HL-60/S4 (cell line): Measurements from ENCODE around the gene ZC3H7A.

Source experiments
- in situ Hi-C: fragments of 300-500 bp; cut with MboI; formaldehyde crosslinking; loops from 2 replicates; pipeline ENCODE4 v1.14.3; 2022; ENCODE audit warnings: low sequenced_read_pairs

The ZC3H7A gene

DNA sequence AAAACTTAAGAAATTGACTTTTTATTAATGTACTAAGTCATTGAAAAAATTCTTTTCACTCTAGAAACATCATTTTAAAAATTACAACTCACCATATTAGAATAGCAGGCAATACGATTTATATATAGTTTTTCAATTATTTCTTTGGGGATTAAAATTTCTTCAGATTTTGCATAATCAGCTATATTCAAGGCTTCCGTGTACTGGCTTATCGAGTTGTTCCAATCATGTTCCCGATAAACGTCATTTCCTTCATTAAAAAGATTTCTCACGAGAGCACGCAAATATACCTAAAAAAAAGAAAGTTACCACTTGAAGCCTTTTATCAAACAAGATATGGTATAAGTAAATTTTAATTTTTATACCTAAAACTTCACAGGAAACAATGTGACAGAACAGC, 18.0 kb downstream of the ZC3H7A start:
- in situ Hi-C loops = no loop called here

DNA sequence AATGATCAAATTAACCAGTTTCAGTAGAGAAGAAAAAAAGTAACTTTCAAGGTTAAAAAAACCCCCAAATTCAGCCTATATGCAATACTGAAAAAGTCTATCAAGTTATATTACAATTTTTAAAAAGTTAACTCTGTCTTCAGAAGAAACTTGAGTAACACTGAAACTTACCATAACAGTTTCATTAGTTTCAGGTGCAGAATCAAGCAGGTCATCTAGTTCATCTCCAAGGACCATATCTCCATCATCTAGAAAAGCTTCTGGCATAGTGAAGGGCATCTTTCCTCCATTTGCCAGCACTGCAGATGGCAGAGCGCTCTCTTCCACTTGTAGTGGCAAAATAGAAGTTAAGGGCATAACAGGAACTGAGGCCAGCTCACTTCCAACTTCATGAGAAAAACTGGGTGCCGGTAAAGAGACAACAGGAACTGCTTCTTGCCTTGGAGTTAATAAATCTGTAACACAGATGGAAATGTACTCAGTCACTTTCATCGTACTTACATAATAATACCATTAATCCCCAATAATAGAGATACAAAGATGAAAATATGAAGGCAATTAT, 22.9 kb downstream of the ZC3H7A start:
- in situ Hi-C loops = no loop called here

DNA sequence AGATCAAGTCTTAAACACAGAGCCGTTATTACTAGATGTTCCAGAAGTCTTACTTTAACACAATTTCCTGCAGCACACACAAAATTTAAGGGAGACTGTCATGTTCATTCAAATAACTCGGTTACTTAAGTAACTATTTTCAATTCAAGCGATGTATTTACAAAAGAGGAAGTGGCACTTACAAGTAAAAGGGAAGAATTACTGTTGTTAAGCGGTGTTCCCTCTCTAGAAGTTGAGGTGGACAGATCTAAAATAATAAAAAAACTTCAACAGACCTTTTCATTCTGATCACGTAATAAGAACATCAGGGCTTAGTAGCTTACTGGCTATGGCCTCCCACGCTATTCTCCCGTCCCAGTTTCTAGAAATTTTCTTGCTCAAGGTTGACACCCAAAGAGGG, 28.2 kb downstream of the ZC3H7A start:
- in situ Hi-C loops = no loop called here

DNA sequence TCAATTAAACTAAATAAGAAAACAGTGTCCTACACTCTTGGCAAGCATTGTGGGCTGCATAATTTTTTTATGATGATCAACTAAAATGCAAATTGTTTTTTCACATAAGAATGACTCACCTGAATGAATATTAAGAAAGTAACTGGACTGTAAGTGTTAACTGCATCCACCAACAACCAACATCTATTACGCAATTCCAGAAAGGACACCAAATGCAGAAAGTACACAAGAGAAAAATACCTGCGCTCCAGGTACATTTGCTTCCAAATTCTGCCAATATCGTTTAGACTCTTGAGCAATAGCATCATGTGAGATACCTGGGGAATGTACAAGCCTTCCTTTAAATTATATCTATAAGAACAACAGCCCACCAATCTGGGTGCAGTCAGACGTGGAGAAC, 34.6 kb downstream of the ZC3H7A start:
- in situ Hi-C loops = no loop called here

DNA sequence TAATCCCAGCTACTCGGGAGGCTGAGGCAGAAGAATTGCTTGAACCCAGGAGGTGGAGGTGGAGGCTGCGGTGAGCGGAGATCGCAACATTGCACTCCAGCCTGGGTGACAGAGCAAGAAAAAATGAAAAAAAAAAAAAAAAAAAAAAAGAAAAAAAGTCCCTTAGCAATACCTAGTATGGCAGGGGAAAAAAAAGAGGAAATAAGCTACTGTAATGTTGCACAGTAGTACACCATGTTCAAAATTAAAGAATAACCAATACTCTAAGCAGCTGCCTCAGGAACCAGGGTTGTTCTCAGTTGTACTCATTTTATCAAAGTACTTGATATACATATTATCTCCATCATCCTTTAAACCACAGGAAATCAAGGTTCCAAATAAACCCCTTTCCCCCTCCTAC, 37.1 kb downstream of the ZC3H7A start:
- in situ Hi-C loops = no loop called here

DNA sequence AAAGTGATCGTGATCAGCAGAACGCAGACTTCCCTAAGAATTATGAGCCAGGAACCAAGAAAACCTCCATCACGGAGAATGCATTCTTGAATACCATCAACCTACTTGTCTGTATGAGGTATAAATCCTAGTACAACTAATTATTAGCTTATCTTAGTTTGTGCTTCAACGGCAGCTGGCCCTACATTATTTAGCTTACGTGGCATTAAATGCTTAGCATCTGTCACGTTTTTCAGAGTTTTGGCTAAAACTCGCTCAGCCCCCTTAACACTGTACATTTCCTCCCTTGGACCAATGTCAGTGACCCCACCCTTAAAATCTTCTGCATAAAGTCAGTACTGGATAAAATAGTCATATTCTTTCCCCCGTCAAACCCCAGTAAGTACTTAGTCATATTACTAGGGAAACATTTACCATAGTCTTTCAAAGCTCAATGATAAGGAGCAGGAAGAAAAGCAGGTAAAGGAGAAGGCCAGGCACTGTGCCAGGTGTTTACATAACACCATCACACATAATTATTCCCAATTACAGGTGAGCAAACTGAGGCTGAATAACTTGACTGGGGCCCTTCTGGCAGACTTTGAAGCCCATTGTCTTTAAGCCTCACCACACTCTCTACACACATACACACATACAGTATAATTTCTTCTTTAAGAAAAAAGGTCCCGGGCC, 37.8 kb downstream of the ZC3H7A start:
- in situ Hi-C loops = no loop called here

DNA sequence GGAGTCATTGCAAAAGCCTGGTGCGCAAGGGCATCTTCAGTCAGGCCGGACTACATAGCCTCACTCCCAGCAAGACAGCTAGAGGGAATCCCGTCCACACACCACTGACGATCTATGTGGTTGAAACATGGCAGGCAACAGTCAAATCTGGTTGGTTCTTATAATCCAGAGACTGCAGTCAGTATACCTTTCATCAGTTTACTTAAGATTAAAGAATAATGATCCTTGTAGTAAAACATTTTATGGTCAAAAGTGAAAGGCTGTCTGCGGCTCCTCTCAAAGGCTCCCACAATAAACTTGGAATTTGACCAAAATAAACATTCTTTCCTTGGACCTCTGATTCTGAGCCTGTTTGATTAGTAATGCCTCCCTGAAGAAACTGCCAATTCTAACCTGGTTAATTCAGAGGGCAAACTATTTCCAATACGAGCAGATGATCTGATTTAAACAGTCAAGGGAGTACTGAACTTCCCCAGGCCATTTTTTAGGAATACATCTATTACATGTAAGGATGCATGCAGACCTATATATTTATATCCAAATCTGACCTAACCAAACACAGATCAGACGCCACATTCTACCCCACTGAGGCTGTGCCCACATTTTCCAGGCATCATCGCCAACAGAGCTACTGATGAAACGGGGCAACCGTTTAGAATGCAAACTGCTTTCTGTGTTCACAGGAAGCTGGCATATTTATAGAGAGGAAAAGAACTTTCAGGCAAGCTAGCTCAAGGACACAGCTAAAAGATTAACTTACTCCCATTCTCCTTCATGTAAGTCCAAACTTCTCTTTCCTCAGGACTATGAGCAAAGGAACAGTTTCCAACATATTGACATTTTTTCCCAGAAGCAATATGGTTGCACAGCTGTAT, 39.1 kb downstream of the ZC3H7A start:
- in situ Hi-C loops = no loop called here

DNA sequence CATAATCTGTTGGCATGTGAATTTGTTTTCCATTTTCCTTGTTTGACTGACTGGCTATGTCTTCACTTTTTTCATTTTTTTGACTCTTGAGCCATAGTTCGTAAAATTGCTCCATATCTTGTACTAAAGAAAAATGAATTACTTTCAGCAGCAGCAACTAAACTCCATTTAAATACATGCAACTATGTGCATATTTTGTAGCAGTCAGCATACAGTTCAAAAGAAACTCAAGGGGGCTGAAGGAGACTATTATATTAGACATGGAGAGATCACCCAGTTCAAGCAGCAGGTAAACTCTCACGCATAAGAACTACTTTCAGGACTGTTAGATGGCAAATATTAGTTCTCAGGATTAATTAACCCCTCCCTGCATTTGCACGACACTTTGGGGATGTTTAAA, 40.8 kb downstream of the ZC3H7A start:
- in situ Hi-C loops = no loop called here

DNA sequence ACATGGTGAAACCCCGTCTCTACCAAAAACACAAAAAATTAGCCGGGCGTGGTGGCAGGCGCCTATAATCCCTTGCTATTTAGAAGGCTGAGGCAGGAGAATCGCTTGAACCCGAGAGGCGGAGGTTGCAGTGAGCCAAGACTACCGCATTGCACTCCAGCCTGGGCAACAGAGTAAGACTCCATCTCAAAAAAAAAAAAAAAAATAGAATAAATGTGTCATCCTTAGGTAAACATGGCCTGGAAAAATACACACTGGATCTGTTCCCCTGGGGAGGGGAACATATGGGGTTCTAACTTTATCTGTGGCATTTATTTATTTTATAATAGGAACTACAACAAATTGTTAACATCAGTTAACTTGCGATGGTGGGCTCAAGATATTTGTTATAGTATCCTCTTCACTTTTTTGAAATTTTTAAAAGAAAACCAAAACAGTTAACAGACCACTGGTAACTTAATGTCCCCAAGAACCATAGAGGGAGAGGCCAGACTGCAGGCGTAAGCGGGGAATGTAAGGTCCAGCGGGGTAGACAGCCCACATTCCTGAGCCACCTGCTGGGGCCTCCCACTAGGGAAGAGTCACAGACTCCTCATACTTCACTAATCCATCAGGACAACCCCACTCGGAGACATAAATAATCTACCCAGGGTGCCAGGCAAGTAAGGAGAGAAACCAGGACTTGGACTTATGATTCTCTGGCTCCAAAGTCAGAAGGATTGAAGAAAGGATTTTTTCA, 41.9 kb downstream of the ZC3H7A start:
- in situ Hi-C loops = no loop called here

DNA sequence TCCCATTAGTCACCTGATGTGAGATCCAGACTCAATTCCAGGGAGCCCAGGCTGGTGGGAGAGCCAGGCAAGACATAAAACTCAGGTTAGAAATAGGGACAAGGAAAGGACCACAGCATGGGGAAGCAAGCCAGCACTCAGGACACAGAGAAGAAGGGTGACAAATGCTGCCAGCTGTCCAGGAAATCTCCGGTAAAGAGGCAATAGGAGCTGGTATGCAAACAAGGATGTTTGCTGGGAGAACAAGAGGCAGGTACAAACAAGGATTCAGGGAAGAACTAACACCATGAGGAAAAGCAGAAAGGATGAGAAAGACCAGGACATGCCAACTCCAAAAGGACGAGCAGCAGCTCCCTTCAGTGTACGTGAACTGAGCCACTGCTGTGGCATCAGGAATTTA, 44.2 kb downstream of the ZC3H7A start:
- in situ Hi-C loops = no loop called here

DNA sequence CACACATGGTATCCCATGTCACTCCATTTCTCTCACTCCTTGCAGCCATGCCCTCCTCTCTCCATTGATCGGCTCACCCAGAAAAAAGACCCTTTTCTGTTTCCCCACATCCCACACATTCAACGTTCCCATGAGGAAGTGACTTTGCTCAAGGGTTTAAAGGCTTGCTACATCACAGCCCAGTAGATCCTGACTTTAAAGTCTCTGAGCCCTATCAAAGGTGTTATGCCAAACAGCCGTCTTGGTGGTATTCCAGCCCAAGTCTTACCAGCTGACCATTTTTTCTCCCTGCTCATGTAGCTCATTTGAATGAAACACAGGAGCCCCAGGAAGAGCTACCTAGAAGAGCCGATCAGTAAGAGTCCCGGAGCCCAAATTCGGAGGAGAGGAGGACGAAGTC, 47.0 kb downstream of the ZC3H7A start:
- in situ Hi-C loops = no loop called here

DNA sequence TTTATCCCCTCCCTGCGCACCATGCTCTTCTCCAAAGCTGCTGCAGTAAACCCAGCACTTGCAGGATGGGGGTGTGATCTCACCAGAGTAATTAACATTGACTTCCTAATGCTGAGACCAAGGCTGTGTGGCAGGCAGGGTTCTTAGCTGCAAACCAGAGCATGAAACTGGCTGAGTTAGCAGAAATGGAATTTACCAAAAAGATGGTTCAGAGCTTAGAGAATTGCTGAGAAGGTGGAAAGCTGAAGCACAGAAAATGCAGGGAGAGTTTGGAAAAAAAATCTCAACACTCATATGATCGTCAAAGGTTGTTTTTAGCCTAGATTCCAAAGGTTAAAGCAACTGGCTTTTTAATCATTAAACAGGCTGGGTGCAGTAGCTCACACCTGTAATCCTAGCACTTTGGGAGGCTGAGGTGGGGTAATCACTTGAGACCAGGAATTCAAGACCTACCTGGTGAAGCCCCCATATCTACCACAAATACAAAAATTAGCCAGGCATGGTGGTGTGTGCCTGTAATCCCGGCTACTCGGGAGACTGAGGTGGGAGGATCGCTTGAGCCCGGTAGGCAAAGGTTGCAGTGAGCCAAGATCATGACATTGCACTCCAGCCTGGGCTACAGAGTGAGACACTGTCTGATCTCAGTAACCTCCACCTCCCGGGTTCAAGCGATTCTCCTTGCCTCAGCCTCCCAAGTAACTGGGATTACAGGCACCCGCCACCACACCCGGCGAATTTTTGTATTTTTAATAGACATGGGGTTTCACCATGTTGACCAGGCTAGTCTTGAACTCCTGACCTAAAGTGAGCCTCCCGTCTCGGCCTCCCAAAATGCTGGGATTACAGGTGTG, 48.4 kb downstream of the ZC3H7A start:
- in situ Hi-C loops = no loop called here

DNA sequence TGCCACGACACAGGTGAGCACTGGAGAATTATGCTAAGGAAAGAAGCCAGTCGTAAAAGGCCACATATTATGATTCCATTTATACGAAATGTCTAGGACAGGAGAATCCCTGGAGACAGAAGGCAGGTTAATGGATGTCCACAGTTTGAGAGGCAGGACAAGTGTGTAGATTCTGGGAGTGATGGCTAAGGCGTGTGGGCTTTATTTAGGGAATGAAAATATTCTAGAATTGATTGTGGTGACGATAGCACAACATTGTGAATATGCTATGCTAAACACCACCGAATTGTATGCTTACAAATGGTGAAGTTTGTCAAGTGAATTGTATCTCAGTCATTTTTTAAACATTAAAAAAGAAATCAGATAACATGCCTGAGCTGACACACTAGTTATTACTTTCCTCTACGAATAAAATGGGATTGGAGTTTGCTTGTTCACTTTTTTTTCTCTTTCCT, 49.1 kb downstream of the ZC3H7A start:
- in situ Hi-C loops = no loop called here

DNA sequence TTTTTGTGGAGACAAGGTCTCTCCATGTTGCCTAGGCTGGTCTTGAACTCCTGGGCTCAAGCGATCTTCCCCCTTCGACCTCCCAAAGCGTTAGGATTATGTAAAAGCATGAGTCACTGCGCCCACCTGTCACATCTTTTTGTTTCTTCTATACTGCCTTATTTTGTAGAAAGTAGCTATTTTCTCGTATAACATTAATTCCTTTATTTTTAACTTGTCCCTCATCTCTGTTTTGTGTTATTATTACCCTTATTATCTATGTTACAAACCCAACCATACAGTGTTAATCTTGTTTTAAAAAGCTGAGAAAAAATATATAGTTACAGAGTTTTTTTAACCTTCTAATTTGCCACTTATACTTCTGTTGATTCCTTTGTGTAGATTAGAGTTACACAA, 53.0 kb downstream of the ZC3H7A start:
- in situ Hi-C loops = no loop called here

DNA sequence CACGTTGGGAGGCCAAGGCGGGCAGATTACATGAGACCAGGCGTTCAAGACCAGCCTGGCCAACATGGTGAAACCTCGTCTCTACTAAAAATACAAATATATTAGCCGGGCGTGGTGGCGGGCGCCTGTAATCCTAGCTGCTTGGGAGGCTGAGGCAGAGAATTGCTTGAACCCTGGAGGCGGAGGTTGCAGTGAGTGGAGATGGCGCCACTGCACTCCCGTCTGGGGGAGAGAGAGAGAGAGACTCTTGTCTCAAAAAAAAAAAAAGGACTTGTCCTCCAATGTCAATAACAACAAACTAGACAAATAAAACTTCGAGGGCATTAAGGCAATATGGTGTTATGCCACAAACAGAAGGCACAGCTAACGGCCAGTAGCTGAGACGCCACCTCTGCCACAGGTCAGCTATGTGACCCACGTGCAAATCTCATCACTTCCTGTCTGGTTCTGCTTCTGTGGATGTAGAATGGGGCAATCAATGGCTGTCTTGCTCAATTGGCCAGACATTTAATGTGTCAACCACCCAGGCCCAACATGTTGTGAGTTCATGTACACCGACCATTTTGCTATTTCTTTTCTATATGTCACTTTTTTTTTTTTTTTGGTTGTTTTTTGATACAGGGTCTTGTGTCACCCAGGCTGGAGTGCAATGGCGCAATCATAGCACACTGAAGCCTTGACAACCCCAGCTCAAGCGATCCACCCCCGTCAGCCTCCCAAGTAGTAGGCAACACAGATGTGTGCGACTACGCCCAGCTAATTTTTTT, 53.6 kb downstream of the ZC3H7A start:
- in situ Hi-C loops = no loop called here

DNA sequence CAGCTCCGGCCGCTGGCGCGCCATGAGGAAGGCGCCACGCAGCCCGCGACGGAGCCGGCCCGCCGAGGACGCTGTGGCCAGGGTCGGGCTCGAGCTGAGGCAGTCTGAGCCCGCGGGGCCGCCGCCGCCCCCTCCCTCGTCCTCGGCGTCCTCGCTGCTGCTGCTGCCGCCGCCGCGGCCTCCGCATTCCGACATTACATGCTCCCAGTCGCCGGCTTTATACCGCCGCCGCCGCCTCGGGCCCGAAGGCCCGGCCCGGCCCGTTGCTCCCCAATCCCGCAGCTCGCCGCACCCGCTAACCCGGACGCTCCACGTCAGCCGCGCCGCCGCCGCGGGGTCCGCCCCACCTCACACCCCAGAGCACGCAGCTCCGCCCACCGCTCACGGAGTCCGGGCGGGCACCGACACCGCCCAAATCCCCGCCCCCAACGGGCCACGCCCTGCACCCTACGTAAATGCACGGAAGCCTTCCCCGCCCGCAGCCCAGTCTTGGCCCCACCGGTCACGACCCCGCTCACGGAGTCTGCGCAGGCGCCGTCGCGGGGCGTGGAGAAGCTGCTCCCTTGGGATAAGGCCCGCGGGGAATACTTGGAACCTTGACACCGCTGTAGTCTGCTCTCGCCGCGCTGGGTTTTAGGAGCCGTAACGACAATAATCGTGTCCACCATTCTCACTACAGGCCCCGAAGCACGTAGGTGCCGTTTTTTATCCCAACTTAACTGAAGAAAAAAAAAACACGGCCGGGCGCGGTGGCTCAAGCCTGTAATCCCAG, 54.3 kb downstream of the ZC3H7A start, which contains the start of gene TXNDC11:
TSS of gene TXNDC11 (minus strand) at position 322 of the 772 bp plus-strand sequence. CDS start at position 195, 127 bp downstream.
- in situ Hi-C loops = no loop called here

DNA sequence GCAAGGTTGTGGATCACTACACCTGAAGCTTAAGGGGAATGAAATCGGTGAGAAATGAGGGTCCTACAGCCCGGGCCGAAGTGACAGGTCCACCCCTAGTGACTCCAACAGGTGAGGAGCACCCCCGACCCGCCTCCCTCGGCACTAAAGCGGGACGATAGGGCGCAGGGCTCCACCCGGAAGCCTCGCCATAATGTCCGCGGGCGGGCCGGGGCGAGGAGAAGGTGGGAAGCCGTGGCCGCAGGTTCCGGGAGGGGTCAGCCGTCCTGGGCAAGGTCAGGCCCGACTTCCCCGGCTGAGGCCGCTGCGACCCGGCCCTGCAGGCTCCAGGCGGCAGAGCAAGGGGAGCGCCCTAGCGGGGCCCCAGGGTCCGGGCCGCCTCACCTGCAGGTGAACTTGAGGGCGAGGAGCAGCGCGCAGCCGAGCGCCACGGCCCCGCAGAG, 54.9 kb downstream of the ZC3H7A start:
- in situ Hi-C loops = no loop called here

DNA sequence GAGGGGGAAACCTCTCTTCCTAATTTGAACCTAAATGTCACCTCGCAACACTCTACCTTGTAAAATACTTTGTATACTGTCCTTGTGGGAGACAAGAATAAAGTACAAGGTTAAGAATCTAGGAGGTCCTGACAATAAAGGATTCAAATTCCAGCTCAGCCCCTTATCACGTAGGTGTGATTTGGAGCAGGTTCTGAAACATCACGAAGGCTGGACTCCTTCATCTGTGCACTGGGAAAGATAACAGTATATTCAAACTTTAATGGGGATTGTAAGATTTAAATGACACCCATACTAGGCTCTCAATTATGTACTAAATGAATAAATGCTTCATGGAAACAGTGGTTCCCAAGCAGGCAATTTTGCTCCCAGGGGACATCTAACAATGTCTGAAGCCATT, 56.5 kb downstream of the ZC3H7A start:
- in situ Hi-C loops = no loop called here
